Neural cell (in vitro differentiated cells): ENCODE results near the gene AVPI1. TPM values are rescaled to one million over a fixed set of nuclear protein-coding genes. Genes with fewer than 3 reads are reported as not detected.

Experiments used
- H2AFZ ChIP-seq: fragments of 200-600, 300-800 bp; sonication (generic), shearing (Covaris generic); 2 replicates; pipeline ENCODE4 v1.6.0; 2014; ENCODE audit warnings: low read depth, mild to moderate bottlenecking, antibody characterized with exemption, low read length, moderate library complexity
- H3F3A ChIP-seq: fragments of 200-600 bp; shearing (Covaris generic); 2 replicates; pipeline ENCODE4 v1.6.1; 2016; ENCODE audit warnings: mild to moderate bottlenecking, moderate library complexity, mixed read lengths, antibody characterized with exemption, low read length; ENCODE audit not compliant: insufficient read depth, poor library complexity, severe bottlenecking
- H3K27ac ChIP-seq: fragments of 200-600, 300-800 bp; sonication (generic), shearing (Covaris generic); 2 replicates; pipeline ENCODE4 v1.5.1; 2014; ENCODE audit warnings: mild to moderate bottlenecking, low read length, moderate library complexity
- H3K27me3 ChIP-seq: fragments of 300-800, 200-600 bp; sonication (generic), shearing (Covaris generic); 2 replicates; pipeline ENCODE4 v1.6.0; 2014; ENCODE audit warnings: mild to moderate bottlenecking, low read depth, low read length, moderate library complexity; ENCODE audit not compliant: insufficient read depth
- H3K36me3 ChIP-seq: fragments of 300-800, 200-600 bp; sonication (generic), shearing (Covaris generic); 2 replicates; pipeline ENCODE4 v1.5.1; 2014; ENCODE audit warnings: mild to moderate bottlenecking, antibody characterized with exemption, low read length, moderate library complexity; ENCODE audit not compliant: insufficient read depth
- H3K4me2 ChIP-seq: fragments of 300-800, 200-600 bp; sonication (generic), shearing (Covaris generic); 2 replicates; pipeline ENCODE4 v1.6.0; 2014; ENCODE audit warnings: mild to moderate bottlenecking, low read length
- H3K4me3 ChIP-seq: fragments of 300-800, 200-600 bp; sonication (generic), shearing (Covaris generic); 2 replicates; pipeline ENCODE4 v1.5.1; 2014; ENCODE audit warnings: mild to moderate bottlenecking, low read length, moderate library complexity
- H3K79me2 ChIP-seq: fragments of 200-600 bp; shearing (Covaris generic); replicated peaks from 2 replicates; pipeline ENCODE4 v1.6.0; 2014; ENCODE audit warnings: mild to moderate bottlenecking, low read length, moderate library complexity; ENCODE audit not compliant: insufficient read depth
- H3K9ac ChIP-seq: fragments of 300-800, 200-600 bp; sonication (generic), shearing (Covaris generic); 2 replicates; pipeline ENCODE4 v1.6.1; 2016; ENCODE audit warnings: mild to moderate bottlenecking, low read length, mixed read lengths
- H3K9me2 ChIP-seq: fragments of 200-600 bp; shearing (Covaris generic); 2 replicates; pipeline ENCODE4 v1.6.1; 2016; ENCODE audit warnings: mild to moderate bottlenecking, low read length, mixed read lengths; ENCODE audit not compliant: insufficient read depth
- H3K9me3 ChIP-seq: fragments of 200-600, 300-800 bp; sonication (generic), shearing (Covaris generic); 2 replicates; pipeline ENCODE4 v1.6.1; 2016; ENCODE audit warnings: mild to moderate bottlenecking, mixed run types, low read length, moderate library complexity, mixed read lengths
- H4K20me1 ChIP-seq: fragments of 200-600 bp; shearing (Covaris generic); 2 replicates; pipeline ENCODE4 v1.6.1; 2016; ENCODE audit warnings: mild to moderate bottlenecking, mixed run types; ENCODE audit not compliant: insufficient read depth
- CTCF ChIP-seq: fragments of 450-650 bp; IDR thresholded peaks from 2 replicates; pipeline ENCODE4 v1.5.1; 2014; ENCODE audit warnings: antibody characterized with exemption, mild to moderate bottlenecking, moderate library complexity; ENCODE audit not compliant: poor library complexity, severe bottlenecking
- EP300 ChIP-seq: fragments of 450-650 bp; conservative IDR thresholded peaks from 2 replicates; pipeline ENCODE4 v1.6.1; 2014; ENCODE audit warnings: antibody characterized with exemption, mild to moderate bottlenecking, moderate library complexity; ENCODE audit not compliant: poor library complexity, severe bottlenecking
- EZH2 ChIP-seq: fragments of 200-600, 300-800 bp; shearing (Covaris generic), sonication (generic); IDR thresholded peaks from 2 replicates; pipeline ENCODE4 v1.6.1; 2014; ENCODE audit warnings: antibody characterized with exemption, low read length, borderline replicate concordance, mild to moderate bottlenecking; ENCODE audit not compliant: insufficient read depth, poor library complexity, severe bottlenecking
- MXI1 ChIP-seq: fragments of 450-650 bp; conservative IDR thresholded peaks from 2 replicates; pipeline ENCODE4 v1.6.1; 2014; ENCODE audit warnings: antibody characterized with exemption, mild to moderate bottlenecking; ENCODE audit not compliant: poor library complexity, severe bottlenecking
- POLR2AphosphoS5 ChIP-seq: IDR thresholded peaks from 2 replicates; pipeline ENCODE4 v1.6.1; 2012
- RAD21 ChIP-seq: fragments of 450-650 bp; conservative IDR thresholded peaks from 2 replicates; pipeline ENCODE4 v1.6.1; 2014; ENCODE audit warnings: antibody characterized with exemption, mild to moderate bottlenecking, moderate library complexity
- REST ChIP-seq: IDR thresholded peaks from 2 replicates; pipeline ENCODE4 v1.6.1; 2012; ENCODE audit warnings: borderline replicate concordance
- SMC3 ChIP-seq: fragments of 450-650 bp; conservative IDR thresholded peaks from 2 replicates; pipeline ENCODE4 v1.6.1; 2014; ENCODE audit warnings: antibody characterized with exemption, mild to moderate bottlenecking, moderate library complexity; ENCODE audit not compliant: poor library complexity
- TAF1 ChIP-seq: IDR thresholded peaks from 2 replicates; pipeline ENCODE4 v1.6.1; 2012; ENCODE audit warnings: low read depth
- polyA plus RNA-seq: library from polyadenylated mRNA; depleted of rRNA; stranded (reverse); fragments of >200 nt; gene quantifications from 2 replicates; pipeline ENCODE4 v1.2.3, GENCODE V29; 2014

The AVPI1 gene
- polyA plus RNA-seq, 1 donor from 2014 or later, result 1.3 TPM

GRCh38 chr10:97719602-97720001 lies 32.6 kb upstream of the AVPI1 start:
- H3K4me3 ChIP-seq, result no peak overlapping the region
- H2AFZ ChIP-seq, result no peak overlapping the region
- H3K27ac ChIP-seq, result no peak overlapping the region
- peaks cover 7% of the 10 kb centered on the region for H3K27me3 ChIP-seq
- H3K9ac ChIP-seq, result no peak overlapping the region
- no peaks in the 10 kb centered on the region for H3K79me2 ChIP-seq
- no peaks in the 10 kb centered on the region for H4K20me1 ChIP-seq
- no peaks in the 10 kb centered on the region for H3F3A ChIP-seq
- no peaks in the 10 kb centered on the region for H3K9me2 ChIP-seq
- H3K4me2 ChIP-seq, result no peak overlapping the region
- no peaks in the 10 kb centered on the region for H3K9me3 ChIP-seq
- no peak for TF ChIP-seq MXI1
- no peak for TF ChIP-seq TAF1
- TF ChIP-seq RAD21, result no peak
- TF ChIP-seq REST, result no peak
- TF ChIP-seq EZH2, result no peak
- H3K36me3 ChIP-seq, result no peaks in the 10 kb centered on the region

- Histone ChIP-seq H4K20me1 (no peaks in the 10 kb centered on the region), H3K4me3 (no peak overlapping the region), H3K9me3 (no peaks in the 10 kb centered on the region), H2AFZ (no peak overlapping the region), H3K36me3 (no peaks in the 10 kb centered on the region), H3K27me3 (peaks cover 12% of the 10 kb centered on the region), H3K4me2 (no peak overlapping the region), H3K79me2 (no peaks in the 10 kb centered on the region), H3K27ac (no peak overlapping the region), H3K9ac (no peak overlapping the region), H3K9me2 (no peaks in the 10 kb centered on the region), H3F3A (no peaks in the 10 kb centered on the region)
- TF ChIP-seq EP300 (no peak), REST (no peak), POLR2AphosphoS5 (no peak), SMC3 (no peak), MXI1 (no peak), CTCF (no peak), RAD21 (no peak), EZH2 (no peak)
These were observed 31.7 kb upstream of the AVPI1 start for GRCh38 chr10:97718659-97719142.
